Measurements from ENCODE around the gene SKAP1.

- TF ChIP-seq POLR2AphosphoS5 (IDR thresholded peaks at IDR 0.05; ENCODE audit: low read depth) = no peak
- TF ChIP-seq JUNB (IDR thresholded peaks at IDR 0.05; ENCODE audit: unreplicated experiment) = no peak
- TF ChIP-seq, protein P1, sequence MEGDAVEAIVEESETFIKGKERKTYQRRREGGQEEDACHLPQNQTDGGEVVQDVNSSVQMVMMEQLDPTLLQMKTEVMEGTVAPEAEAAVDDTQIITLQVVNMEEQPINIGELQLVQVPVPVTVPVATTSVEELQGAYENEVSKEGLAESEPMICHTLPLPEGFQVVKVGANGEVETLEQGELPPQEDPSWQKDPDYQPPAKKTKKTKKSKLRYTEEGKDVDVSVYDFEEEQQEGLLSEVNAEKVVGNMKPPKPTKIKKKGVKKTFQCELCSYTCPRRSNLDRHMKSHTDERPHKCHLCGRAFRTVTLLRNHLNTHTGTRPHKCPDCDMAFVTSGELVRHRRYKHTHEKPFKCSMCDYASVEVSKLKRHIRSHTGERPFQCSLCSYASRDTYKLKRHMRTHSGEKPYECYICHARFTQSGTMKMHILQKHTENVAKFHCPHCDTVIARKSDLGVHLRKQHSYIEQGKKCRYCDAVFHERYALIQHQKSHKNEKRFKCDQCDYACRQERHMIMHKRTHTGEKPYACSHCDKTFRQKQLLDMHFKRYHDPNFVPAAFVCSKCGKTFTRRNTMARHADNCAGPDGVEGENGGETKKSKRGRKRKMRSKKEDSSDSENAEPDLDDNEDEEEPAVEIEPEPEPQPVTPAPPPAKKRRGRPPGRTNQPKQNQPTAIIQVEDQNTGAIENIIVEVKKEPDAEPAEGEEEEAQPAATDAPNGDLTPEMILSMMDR (conservative IDR thresholded peaks at IDR 0.05; ENCODE audit: low read depth in 2 of 2) = peak in 1 of 2 experiments; percentile 11; a peak in 1 of 4 replicates
- TF ChIP-seq EZH2 (IDR thresholded peaks at IDR 0.05; ENCODE audit: low read depth, unreplicated experiment) = no peak
- no peak for TF ChIP-seq ZNF331 (CRISPR knock-in tag; IDR thresholded peaks at IDR 0.05; ENCODE audit: low read depth)
- TF ChIP-seq, protein P2, sequence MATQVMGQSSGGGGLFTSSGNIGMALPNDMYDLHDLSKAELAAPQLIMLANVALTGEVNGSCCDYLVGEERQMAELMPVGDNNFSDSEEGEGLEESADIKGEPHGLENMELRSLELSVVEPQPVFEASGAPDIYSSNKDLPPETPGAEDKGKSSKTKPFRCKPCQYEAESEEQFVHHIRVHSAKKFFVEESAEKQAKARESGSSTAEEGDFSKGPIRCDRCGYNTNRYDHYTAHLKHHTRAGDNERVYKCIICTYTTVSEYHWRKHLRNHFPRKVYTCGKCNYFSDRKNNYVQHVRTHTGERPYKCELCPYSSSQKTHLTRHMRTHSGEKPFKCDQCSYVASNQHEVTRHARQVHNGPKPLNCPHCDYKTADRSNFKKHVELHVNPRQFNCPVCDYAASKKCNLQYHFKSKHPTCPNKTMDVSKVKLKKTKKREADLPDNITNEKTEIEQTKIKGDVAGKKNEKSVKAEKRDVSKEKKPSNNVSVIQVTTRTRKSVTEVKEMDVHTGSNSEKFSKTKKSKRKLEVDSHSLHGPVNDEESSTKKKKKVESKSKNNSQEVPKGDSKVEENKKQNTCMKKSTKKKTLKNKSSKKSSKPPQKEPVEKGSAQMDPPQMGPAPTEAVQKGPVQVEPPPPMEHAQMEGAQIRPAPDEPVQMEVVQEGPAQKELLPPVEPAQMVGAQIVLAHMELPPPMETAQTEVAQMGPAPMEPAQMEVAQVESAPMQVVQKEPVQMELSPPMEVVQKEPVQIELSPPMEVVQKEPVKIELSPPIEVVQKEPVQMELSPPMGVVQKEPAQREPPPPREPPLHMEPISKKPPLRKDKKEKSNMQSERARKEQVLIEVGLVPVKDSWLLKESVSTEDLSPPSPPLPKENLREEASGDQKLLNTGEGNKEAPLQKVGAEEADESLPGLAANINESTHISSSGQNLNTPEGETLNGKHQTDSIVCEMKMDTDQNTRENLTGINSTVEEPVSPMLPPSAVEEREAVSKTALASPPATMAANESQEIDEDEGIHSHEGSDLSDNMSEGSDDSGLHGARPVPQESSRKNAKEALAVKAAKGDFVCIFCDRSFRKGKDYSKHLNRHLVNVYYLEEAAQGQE (IDR thresholded peaks at IDR 0.05; ENCODE audit: unreplicated experiment) = no peak
- TF ChIP-seq EZH2phosphoT487 (IDR thresholded peaks at IDR 0.05; ENCODE audit: unreplicated experiment) = no peak
- no peak for TF ChIP-seq NANOG (IDR thresholded peaks at IDR 0.05; ENCODE audit: borderline replicate concordance)
- no peak for TF ChIP-seq CREB1 (CRISPR knock-in tag; IDR thresholded peaks at IDR 0.05; ENCODE audit: low read depth)
- no peak for TF ChIP-seq ETS1 (IDR thresholded peaks at IDR 0.05)
Observed at GRCh38 chr17:48163809-48164208, 266.2 kb downstream of the SKAP1 start.

Data from GM23338 (cell line).